Stimulated activated CD8-positive, alpha-beta memory T cell treated with anti-CD3 and anti-CD28 coated beads, Interleukin-7, amount 100 ng/mL, for 1 hour (primary cell): ENCODE data around the gene PAQR9.
A peak's percentile ranks its signal among the peaks of the same experiment; 100 is the strongest.

Source experiments
- DNase-seq, 2 donors: peaks; one replicate each; pipeline ENCODE4 v3.0.0-alpha.2; 2020; ENCODE audit warnings: low read depth in 2 of 2

The PAQR9 gene

DNA sequence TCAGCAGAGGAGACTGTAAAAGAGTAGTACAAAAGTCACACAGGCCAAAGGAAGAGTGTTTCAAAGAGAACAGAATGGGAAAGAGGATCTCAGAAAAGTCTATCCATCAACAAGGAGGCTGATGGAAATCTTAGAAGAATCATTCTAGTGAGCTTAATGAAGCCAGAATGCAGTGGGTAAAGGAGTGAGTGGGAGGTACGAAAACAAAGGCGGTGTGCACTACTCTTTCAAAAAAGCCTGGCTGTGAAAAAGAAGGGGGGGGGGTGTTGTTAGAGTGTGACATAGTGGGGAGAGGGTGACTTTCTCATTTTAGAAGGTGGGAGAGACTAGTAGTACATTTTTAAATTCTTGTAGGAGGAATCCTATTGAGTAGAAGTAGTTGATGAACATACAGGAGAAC is 11.7 kb downstream of the PAQR9 start:
- no peak for DNase-seq

GRCh38 chr3:142950972-142951371 is 12.5 kb downstream of the PAQR9 start:
- no peak for DNase-seq

- no peak for DNase-seq
Measured at GRCh38 chr3:142947799-142948575, 15.5 kb downstream of the PAQR9 start.

DNA sequence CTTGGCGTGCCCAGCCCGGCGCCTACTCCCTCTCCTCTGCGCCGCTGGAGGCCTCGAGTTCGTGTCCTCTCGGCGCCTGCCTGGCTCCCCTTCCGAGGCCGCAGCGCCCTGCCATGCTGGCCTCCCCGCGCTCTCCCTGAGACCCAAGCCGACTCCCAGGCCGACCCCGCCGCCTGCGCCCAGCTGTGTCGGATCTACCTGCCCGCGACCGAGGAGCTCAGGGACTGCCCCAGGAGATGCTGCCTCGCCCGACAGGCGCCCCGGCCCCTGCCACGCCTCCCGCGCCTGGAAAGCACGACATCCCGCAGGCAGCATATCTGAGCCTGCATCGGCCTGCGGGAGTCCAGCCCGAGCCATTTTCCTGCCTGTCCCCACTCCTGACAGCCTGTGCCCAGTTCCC is 16.1 kb downstream of the PAQR9 start:
- DNase-seq: no peak

- no peak for DNase-seq
Measured at GRCh38 chr3:142946861-142947260, 16.6 kb downstream of the PAQR9 start.

DNA sequence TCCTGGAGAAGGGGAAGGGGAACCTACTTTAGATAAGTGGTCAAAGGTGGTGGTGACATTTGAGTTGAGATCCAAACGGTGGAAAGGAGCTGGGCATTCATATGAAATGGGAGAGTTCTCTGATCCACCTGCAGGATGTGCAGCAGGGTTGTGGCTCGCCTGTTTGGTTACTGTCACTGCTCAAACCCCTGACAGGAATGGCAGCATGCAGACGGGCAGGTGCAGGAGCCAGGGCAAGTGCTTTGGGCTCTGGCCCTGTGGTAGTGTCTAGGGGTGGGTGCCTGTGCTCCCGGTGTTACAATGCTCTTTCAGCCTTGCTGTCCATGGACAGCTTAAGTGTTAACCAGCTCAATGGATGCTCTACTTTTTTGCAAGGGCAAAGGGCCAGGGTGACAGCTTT is 18.5 kb downstream of the PAQR9 start:
- no peak for DNase-seq

DNA sequence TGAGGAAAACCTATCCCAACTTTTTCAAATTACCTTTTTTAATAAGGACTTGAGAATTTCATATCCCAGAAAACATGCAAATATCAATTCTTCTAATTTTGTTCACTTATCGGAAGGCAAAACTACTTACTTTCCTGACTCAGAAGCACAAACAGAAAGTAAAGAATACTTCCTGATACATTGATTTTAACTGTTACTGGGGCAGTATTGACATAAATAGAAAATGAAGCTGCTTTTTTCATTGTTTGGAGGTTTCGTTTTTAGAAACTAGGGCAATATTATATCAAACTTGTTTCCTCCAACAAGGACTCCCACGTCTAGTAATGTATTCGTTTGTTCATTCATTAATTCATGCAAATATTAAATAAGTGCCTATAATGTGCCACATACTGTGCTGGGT is 19.1 kb downstream of the PAQR9 start:
- no peak for DNase-seq

- DNase-seq: no peak
Measured at GRCh38 chr3:142943870-142944269, 19.6 kb downstream of the PAQR9 start.

DNA sequence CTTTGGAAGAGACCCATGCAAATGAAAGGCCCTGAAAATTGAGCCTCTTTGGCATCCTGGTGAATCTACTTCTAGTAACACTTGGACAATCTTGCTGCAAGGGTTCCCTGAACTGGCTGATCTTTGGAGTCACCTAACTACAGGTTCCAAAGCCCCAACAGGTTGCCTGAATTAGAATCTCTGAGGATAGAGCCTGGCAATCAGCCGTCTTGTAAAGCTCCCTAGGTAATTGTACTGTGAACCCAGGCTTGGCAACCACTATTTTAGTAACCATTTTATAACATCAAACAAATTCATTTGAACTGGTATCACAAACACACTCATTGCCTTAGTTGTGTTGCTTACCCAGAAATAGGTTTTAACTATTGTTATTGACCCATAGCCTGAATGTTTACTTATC is 20.1 kb downstream of the PAQR9 start:
- DNase-seq: no peak

GRCh38 chr3:142941373-142942123 is 21.9 kb downstream of the PAQR9 start:
- no peak for DNase-seq

DNA sequence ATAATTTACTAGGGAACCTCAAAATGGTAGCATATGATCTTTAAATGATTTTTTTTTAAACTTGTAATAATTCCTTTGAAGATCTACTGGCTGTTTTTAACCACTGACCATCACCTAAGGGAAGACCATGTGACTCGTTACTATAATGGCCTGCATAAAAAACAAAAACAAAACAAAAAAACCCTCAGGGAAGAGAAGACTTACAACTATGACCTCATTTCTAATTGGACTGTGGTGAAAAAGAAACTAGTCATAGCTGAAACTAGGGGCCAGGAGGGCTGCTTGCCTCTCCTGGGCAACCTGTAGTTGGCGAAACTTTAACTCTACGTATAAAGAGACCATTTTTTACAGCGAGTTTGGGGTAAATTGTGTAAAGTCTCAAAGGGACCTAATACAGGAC is 23.0 kb downstream of the PAQR9 start:
- no peak for DNase-seq

DNA sequence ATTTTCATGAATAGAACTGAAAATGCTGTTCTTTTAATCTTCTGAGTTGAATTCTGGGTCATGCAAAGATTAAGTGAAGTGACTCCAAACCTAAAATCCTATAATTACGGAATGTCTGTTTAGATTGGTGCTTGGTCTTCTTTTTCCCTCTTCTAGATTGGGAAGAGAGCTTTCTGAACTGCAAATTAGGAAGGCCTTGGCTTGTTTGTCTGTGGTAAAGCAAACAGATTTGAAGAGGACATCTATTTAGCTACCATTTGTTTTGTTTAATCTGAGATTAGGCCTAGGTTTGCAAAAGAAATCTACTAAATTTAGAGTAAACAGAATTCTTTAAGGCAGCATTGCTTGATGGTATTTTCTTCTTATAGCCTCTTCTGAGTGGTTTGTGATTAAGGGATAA is 23.5 kb downstream of the PAQR9 start:
- no peak for DNase-seq

- DNase-seq: no peak
Measured at GRCh38 chr3:142935963-142936362, 27.5 kb downstream of the PAQR9 start.

- DNase-seq: no peak
Measured at GRCh38 chr3:142934887-142935269, 28.6 kb downstream of the PAQR9 start.

DNA sequence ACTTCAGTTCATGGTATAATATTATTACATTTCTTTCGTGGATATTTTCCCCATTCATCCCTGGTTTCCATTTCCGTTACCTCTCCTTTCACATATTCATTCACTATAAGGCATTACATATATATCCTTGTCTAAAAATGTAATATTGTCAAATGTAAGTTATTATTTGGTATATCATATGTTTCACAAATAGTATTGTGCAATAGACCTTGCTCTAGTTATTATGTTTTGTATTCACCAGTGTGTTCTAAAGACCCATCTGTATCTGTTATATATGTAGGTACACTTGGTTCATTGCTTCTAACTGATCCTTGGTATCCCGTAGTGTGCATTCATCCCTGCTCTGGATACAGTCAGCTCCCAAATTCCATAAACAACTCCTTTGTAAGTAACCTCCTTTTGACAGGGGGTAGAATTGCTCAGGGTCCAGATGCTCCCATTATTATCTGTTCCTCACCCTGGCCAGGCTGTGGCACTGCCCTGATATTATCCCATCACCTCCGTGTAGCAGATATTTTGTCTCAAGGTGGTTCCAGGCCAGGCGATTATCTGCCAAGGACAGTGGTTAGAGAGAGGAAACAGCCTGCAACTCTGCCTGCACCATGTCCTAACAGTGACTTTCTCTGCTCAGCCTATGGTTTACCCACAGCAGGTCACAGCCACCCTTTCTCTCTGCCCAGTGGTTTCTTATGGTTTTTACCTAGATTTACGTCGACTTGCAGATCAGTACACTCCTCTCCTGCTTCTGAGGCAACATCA is 29.2 kb downstream of the PAQR9 start:
- DNase-seq: no peak

GRCh38 chr3:142931222-142931621 is 32.3 kb downstream of the PAQR9 start:
- peak in 1 of 2 donors; percentile 2 for DNase-seq

GRCh38 chr3:142930463-142930862 is 33.0 kb downstream of the PAQR9 start:
- DNase-seq: no peak

GRCh38 chr3:142929890-142930289 is 33.6 kb downstream of the PAQR9 start:
- DNase-seq: no peak

DNA sequence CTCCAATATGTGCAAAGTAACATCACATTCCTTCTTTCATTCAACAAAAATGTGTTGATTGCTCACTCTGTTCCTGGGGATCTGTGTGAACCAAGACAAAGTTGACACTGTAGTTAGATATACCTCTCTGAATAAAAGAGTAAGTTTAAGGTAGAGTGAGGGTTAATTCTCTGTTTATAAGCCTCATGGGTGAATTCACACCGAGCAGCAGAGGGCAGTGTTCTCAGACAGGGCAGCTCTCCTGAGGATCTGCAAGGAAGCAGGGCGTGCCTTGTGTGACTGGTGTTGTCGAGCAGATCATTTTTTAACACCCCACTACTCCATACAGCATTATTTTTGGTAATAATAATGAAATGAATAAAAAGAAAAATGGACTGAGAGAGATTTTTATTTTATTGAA is 34.4 kb downstream of the PAQR9 start:
- DNase-seq: no peak

- DNase-seq: no peak
Measured at GRCh38 chr3:142926368-142926944, 37.0 kb downstream of the PAQR9 start.

- no peak for DNase-seq
Measured at GRCh38 chr3:142925140-142925539, 38.3 kb downstream of the PAQR9 start.

GRCh38 chr3:142923694-142924093 is 39.8 kb downstream of the PAQR9 start:
- no peak for DNase-seq
